ENCODE data around the gene FAM78B.

Gene FAM78B, protein sequence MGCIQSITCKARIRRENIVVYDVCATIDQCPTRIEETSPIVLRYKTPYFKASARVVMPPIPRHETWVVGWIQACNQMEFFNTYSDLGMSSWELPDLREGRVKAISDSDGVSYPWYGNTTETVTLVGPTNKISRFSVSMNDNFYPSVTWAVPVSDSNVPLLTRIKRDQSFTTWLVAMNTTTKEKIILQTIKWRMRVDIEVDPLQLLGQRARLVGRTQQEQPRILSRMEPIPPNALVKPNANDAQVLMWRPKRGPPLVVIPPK

GRCh38 chr1:166166698-166167571 is at the start of gene FAM78B:
FAM78B (minus strand) TSS chr1:166167001; CDS start chr1:166166248, 753 bp downstream.
- DNase-seq (ENCODE audit: low spot score), result peak; percentile 78

GRCh38 chr1:166202546-166202945 is 35.7 kb upstream of the FAM78B start:
- no peak for DNase-seq (ENCODE audit: low spot score)

- DNase-seq (ENCODE audit: low spot score), result no peak
Measured at GRCh38 chr1:166200743-166201142, 33.9 kb upstream of the FAM78B start.

GRCh38 chr1:166197597-166197996 is 30.8 kb upstream of the FAM78B start:
- peak; percentile 78 for DNase-seq (ENCODE audit: low spot score)

- peak; percentile 76 for DNase-seq (ENCODE audit: low spot score)
Measured at GRCh38 chr1:166197141-166197540, 30.3 kb upstream of the FAM78B start.

DNA sequence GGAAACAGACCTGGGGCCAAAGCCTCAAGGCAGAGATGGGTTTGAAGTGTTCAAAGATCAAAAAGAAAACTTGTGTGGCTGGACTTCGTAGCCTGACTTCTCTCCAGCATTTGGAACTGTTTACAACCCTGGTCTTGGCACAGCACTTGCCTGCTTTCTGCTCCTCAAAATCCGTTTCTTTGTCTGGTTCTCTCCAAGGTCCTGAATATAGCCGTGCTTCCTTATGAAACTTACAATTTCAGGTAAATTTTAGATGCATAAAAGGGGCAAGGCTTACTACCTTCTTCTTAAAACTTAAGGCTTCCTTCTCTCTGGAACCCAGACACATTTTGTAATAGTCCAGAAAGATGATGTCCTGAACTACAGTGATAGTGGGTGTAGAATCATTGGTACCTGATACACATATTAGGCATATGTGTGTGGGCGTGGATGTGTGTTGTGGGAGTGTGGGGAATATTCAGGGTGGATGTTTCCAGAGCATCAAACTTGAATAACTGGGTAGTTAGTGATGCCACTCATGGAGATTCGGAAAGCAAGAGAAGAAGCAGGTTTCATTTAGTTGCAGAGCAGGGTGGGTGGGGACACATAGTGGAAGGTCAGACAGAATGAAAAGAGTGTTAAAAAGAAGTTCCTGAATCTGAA is 26.4 kb upstream of the FAM78B start:
- DNase-seq (ENCODE audit: low spot score), result no peak

DNA sequence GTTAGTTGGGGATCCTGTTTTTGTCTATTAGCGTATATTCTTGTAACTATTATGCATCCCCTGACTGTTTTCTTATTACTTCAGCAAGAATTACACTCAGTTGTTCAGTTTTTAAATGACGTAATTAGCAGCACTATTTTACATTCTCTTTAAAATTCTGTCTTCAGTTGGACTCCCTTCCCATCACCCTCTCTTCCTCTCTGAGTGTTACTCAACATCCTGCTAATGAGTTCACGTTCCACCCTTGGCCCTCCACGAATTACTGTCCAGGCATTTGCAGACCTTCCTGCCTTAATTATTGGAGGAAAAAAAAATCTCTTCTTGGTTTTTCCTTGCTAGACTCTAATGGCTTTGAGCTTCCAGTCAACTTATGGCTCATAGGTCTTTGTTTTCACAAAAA is 23.6 kb upstream of the FAM78B start:
- DNase-seq (ENCODE audit: low spot score), result no peak

DNA sequence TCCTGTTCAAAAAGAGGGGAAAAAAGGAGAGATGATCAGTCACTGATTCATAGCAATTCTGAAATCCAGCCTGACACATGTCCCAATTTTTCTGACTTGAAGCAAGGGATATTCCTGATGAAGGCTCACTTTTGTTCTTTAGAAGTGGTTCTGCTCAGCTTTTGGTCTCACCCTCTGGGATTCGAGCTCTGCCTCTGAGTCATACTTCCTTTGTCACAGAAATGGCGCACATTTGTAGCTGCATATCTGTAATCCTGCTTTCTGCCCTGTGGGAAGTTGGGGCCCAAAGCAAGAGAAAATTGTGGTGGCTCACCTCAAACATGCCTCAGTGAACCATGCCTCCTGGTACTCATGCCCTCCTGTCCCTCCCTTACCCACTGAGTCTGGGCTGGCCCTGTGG is 22.3 kb upstream of the FAM78B start:
- peak; percentile 19 for DNase-seq (ENCODE audit: low spot score)

DNA sequence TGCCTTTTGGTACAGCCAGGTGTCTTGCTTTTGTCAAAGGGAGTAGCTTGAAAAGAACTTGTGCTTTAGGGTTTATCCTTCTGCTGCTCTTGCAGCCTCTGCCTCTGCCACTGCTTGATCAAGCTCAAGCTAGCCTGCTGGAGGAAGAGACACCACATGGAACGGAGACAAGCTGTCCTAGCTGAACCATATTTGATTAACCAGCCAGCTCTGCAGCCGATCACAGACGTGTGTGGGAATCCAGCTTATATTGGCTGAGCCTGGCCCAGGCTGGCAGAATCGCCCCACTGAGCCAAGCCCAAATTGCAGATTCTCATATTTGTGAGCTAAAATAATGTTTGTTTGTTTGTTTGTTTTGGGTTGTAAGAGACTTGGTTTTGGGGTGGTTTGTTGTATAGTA is 18.7 kb upstream of the FAM78B start:
- no peak for DNase-seq (ENCODE audit: low spot score)

GRCh38 chr1:166184897-166185296 is 18.1 kb upstream of the FAM78B start:
- peak; percentile 86 for DNase-seq (ENCODE audit: low spot score)

DNA sequence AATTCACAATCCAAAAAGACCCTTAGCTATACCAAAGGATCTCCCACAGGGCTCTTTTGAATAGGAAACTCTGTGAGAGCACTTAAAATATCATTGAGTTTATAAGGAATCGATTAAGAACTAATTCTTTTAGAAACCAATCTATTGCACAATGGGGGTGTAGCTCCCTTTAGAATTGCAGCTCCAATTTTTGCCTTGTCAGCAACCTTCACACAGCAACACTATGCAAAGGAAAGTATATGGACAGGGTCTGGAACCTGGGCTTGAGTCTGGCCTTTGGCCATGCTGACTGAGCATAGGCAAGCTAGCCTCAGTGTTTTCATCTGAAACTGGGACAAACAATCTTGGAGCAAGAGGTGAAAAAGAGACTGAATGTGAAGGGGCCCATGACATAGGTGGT is 17.2 kb upstream of the FAM78B start:
- no peak for DNase-seq (ENCODE audit: low spot score)

GRCh38 chr1:166182281-166182680 is 15.5 kb upstream of the FAM78B start:
- DNase-seq (ENCODE audit: low spot score), result peak; percentile 8

GRCh38 chr1:166176416-166176815 is 9.6 kb upstream of the FAM78B start:
- DNase-seq (ENCODE audit: low spot score), result no peak

DNA sequence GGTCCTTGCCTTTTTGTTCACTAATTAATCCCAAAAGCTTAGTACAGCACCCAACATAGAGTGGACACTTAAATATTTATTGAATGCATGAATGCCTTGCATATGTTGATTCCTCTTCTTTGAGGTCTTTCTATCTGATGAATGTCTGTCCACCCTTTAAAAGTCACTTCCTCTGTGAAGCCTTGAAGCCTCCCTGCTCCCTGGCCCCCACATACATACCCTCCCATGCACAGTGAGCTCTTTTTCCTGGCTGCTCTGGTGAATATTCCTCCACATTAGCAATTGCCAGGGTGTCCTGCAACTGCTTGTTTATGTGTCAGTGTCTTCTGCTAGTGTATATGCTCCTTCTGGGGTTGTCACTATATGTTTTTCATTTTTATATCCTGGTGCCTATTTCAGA is 8.2 kb upstream of the FAM78B start:
- DNase-seq (ENCODE audit: low spot score), result no peak

GRCh38 chr1:166174108-166174507 is 7.3 kb upstream of the FAM78B start:
- DNase-seq (ENCODE audit: low spot score), result peak; percentile 47

GRCh38 chr1:166172106-166172505 is 5.3 kb upstream of the FAM78B start:
- DNase-seq (ENCODE audit: low spot score), result peak; percentile 34

- peak; percentile 49 for DNase-seq (ENCODE audit: low spot score)
Measured at GRCh38 chr1:166170726-166171125, 3.9 kb upstream of the FAM78B start.

DNA sequence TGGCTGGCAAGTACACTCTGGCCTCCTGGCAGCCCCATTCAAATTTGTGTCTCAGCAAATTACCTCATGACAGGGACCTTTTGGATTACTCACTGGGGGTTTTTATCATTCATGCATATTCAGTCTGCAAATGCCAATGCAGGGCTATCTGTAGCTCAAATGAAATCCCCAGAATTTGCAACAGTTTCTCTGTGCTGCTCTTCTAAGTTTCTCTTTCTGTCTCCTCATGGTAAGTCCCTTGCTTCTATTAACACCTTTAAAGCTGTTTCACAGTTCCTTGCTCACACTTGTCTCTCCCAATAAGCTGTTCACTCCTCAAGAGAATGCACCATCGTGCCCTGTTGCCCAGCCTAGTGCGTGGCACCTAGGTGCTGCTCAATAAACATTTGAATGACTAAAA is 3.3 kb upstream of the FAM78B start:
- DNase-seq (ENCODE audit: low spot score), result peak; percentile 35

- no peak for DNase-seq (ENCODE audit: low spot score)
Measured at GRCh38 chr1:166169182-166169581, 2.4 kb upstream of the FAM78B start.

GRCh38 chr1:166167572-166167925 is 748 bp upstream of the FAM78B start:
- DNase-seq (ENCODE audit: low spot score), result peak; percentile 37

GRCh38 chr1:166166329-166166697 is 488 bp downstream of the FAM78B start:
- DNase-seq (ENCODE audit: low spot score), result no peak

DNA sequence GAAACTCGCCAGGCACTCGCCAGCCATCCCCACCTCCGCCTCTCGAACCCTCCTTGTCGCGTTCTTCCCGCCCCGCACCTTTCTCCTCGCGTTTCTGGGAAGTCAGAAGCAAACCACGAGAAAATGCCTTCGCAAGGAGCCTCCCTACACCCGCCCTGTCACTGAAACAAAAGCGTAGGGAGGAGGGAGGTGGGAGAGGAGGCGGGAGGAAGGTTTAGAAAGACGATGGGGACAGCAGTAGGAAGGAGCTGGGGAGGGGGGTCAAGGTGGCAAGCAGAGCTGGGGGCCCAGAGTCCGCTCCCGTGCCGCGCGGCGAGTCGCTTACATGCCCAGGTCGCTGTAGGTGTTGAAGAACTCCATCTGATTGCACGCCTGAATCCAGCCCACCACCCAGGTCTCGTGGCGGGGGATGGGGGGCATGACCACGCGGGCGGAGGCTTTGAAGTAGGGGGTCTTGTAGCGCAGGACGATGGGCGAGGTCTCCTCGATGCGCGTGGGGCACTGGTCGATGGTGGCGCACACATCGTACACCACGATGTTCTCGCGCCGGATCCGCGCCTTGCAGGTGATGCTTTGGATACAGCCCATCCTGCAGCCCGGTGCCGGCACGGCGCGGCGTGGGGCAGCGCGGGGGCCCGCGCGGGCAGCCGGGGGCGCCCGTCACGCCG is 1.0 kb downstream of the FAM78B start:
- no peak for DNase-seq (ENCODE audit: low spot score)

Measured in kidney tubule cell (primary cell).